ENCODE measurements around the gene SPRR5. TPM values are rescaled to one million over a fixed set of nuclear protein-coding genes. Genes with fewer than 3 reads are reported as not detected.

Gene SPRR5
- total RNA-seq, 1 donor = not detected

DNA sequence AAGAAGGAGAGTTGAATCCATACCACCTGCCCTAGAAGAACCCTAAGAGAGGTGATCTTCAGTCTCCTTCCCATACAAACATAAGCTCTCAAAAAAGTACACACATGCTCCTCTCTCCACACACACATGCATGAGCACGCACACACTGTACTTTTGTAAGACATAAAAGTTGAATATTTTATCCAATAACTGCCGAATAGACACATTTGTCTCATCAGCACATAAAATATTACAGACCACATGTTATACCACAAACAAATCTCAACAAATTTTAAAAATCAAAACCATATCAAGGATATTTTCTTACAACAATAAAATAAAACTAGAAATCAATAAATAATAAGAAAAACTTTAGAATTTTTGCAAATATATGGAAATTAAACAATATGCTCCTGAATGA is 39.6 kb downstream of the SPRR5 start:
- H3K4me3 ChIP-seq (ENCODE audit: low read depth, low read length) = no peak overlapping the region
- TF ChIP-seq CTCF (IDR thresholded peaks at IDR 0.05; ENCODE audit: insufficient read depth, low read length) = no peak
- no peak for DNase-seq (ENCODE audit: low read depth)

DNA sequence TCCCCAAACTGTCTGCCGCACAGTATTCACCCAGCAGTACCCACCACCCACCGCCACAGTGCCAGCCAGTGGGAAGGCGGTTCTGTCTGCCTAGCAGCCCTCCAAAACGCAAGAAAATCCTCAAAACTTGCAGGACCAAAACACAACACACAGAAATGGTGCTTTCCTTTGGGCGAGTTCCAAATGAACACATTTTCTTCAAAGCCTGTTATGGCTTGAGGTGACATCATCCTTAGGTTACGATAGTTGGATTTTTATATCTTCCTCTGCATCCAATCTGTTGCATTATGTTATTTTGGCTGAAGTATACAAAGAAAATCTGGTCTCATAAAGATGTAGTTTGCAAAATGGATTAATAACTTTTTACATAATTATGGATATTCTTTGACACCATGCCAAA is 46.2 kb downstream of the SPRR5 start:
- TF ChIP-seq CTCF (IDR thresholded peaks at IDR 0.05; ENCODE audit: insufficient read depth, low read length) = no peak
- no peak for DNase-seq (ENCODE audit: low read depth)
- H3K4me3 ChIP-seq (ENCODE audit: low read depth, low read length) = no peak overlapping the region

GRCh38 chr1:152995842-152996241 is 48.8 kb downstream of the SPRR5 start:
- no peak for TF ChIP-seq CTCF (IDR thresholded peaks at IDR 0.05; ENCODE audit: insufficient read depth, low read length)
- H3K4me3 ChIP-seq (ENCODE audit: low read depth, low read length) = no peak overlapping the region
- DNase-seq (ENCODE audit: low read depth) = no peak

- H3K4me3 ChIP-seq (ENCODE audit: low read depth, low read length) = no peak overlapping the region
- DNase-seq (ENCODE audit: low read depth) = no peak
- no peak for TF ChIP-seq CTCF (IDR thresholded peaks at IDR 0.05; ENCODE audit: insufficient read depth, low read length)
Observed at GRCh38 chr1:152996633-152997400, 49.8 kb downstream of the SPRR5 start.

DNA sequence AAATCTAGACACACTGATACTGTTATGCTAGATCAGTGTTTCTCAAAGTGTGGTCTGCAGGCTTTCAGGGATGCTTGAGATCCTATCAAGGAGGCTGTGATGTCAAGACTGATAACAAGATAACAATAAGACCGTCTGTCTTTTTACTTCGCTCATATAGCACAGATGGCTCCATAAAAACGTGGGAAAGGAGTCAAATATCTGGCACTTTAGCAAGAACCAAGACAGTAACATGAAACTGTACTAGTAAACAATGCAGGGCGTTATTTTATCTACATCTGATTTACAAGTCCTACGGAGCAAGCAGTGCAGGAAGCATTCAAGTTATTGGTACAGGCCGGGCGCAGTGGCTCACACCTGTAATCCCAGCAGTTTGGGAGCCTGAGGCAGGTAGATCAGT is 50.9 kb downstream of the SPRR5 start:
- DNase-seq (ENCODE audit: low read depth) = no peak
- no peak overlapping the region for H3K4me3 ChIP-seq (ENCODE audit: low read depth, low read length)
- TF ChIP-seq CTCF (IDR thresholded peaks at IDR 0.05; ENCODE audit: insufficient read depth, low read length) = no peak

DNA sequence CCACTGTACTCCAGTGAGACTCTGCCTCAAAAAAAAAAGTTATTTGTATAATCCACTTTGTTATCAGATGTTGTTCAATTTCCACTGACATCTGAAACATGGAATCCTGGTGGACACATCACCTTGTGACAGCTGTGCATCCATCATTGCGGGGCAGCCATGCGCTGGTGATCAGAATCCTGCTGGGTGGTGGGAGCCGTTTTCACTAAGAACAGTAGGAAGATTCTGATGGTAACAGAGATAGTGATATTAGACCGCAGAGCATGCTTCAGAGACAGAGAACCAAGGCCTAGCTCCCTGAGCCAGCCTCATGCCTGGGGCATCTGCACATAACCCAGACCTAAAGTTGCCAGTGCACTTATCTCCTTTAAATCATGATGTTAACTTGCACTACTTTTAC is 51.5 kb downstream of the SPRR5 start:
- TF ChIP-seq CTCF (IDR thresholded peaks at IDR 0.05; ENCODE audit: insufficient read depth, low read length) = no peak
- no peak for DNase-seq (ENCODE audit: low read depth)
- no peak overlapping the region for H3K4me3 ChIP-seq (ENCODE audit: low read depth, low read length)

Small RNAs within 50 kb of the gene (small RNA-seq; reads per million reads assigned to genes)
- gene SPRR1A = not detected

Other genes starting within 250 kb of the SPRR5 start
- gene LCE2A, start 248.9 kb upstream of the SPRR5 start, total RNA-seq (ENCODE audit: low replicate concordance) = not detected in 2 replicates
- not detected in 2 replicates for gene LCE4A, start 239.0 kb upstream of the SPRR5 start, total RNA-seq (ENCODE audit: low replicate concordance)
- not detected in 2 replicates for gene KPRP, start 189.2 kb upstream of the SPRR5 start, total RNA-seq (ENCODE audit: low replicate concordance)
- gene LCE1F, start 172.1 kb upstream of the SPRR5 start, total RNA-seq (ENCODE audit: low replicate concordance) = not detected in 2 replicates
- gene LCE1E, start 160.9 kb upstream of the SPRR5 start, total RNA-seq (ENCODE audit: low replicate concordance) = not detected in 2 replicates
- gene LCE1D, start 150.5 kb upstream of the SPRR5 start, total RNA-seq (ENCODE audit: low replicate concordance) = not detected in 2 replicates
- gene LCE1C, start 140.6 kb upstream of the SPRR5 start, total RNA-seq (ENCODE audit: low replicate concordance) = not detected in 2 replicates
- not detected in 2 replicates for gene LCE1B, start 135.2 kb upstream of the SPRR5 start, total RNA-seq (ENCODE audit: low replicate concordance)
- gene LCE1A, start 119.7 kb upstream of the SPRR5 start, total RNA-seq (ENCODE audit: low replicate concordance) = not detected in 2 replicates
- gene LCE6A, start 104.3 kb upstream of the SPRR5 start, total RNA-seq (ENCODE audit: low replicate concordance) = not detected in 2 replicates
- gene LCE7A, start 87.2 kb upstream of the SPRR5 start, total RNA-seq (ENCODE audit: low replicate concordance) = not detected in 2 replicates
- not detected in 2 replicates for gene SMCP, start 68.9 kb upstream of the SPRR5 start, total RNA-seq (ENCODE audit: low replicate concordance)
- gene IVL, start 38.7 kb upstream of the SPRR5 start, total RNA-seq (ENCODE audit: low replicate concordance) = not detected in 2 replicates
- gene SPRR4, start 23.4 kb downstream of the SPRR5 start, total RNA-seq (ENCODE audit: low replicate concordance) = not detected in 2 replicates
- not detected in 2 replicates for gene SPRR1A, start 36.9 kb downstream of the SPRR5 start, total RNA-seq (ENCODE audit: low replicate concordance)
- not detected in 2 replicates for gene SPRR3, start 54.5 kb downstream of the SPRR5 start, total RNA-seq (ENCODE audit: low replicate concordance)
- not detected in 2 replicates for gene SPRR1B, start 84.0 kb downstream of the SPRR5 start, total RNA-seq (ENCODE audit: low replicate concordance)
- not detected in 2 replicates for gene SPRR2D, start 93.9 kb downstream of the SPRR5 start, total RNA-seq (ENCODE audit: low replicate concordance)
- gene SPRR2A, start 110.3 kb downstream of the SPRR5 start, total RNA-seq (ENCODE audit: low replicate concordance) = not detected in 2 replicates
- not detected in 2 replicates for gene SPRR2B, start 124.4 kb downstream of the SPRR5 start, total RNA-seq (ENCODE audit: low replicate concordance)
- not detected in 2 replicates for gene SPRR2E, start 147.3 kb downstream of the SPRR5 start, total RNA-seq (ENCODE audit: low replicate concordance)
- gene SPRR2F, start 166.3 kb downstream of the SPRR5 start, total RNA-seq (ENCODE audit: low replicate concordance) = not detected in 2 replicates
- gene SPRR2G, start 203.7 kb downstream of the SPRR5 start, total RNA-seq (ENCODE audit: low replicate concordance) = not detected in 2 replicates